Breast epithelium (tissue), 4 donors: ENCODE results near the gene PPP6R3. TPM values are rescaled to one million over a fixed set of nuclear protein-coding genes. Genes with fewer than 3 reads are reported as not detected.
"Not testable (repeated sequence)": the region's sequence is repeated elsewhere in the genome, so short reads cannot be mapped to it uniquely, and the experiment has no call there.

Experiments used
- DNase-seq, 2 donors: peaks; one replicate each; pipeline ENCODE4 v3.0.0-alpha.2; 2019; ENCODE audit warnings: low spot score in 2 of 2
- H3K27ac ChIP-seq, 2 donors: fragments of 200-600 bp; sonication (generic) in 1 of 2; one replicate each; pipeline ENCODE4 v1.5.1; 2016 to 2019; ENCODE audit warnings: mild to moderate bottlenecking in 1 of 2
- H3K27me3 ChIP-seq, 2 donors: fragments of 200-600 bp; sonication (generic) in 1 of 2; one replicate each; pipeline versions ENCODE4 v1.5.1 to v1.6.0; 2017 to 2019; ENCODE audit warnings: control low read depth in 1 of 2, mild to moderate bottlenecking in 1 of 2
- H3K36me3 ChIP-seq: fragments of 200-600 bp; one replicate; pipeline ENCODE4 v1.5.1; 2019
- H3K4me1 ChIP-seq, 2 donors: fragments of 200-600 bp; sonication (generic); one replicate each; pipeline ENCODE4 v1.5.1; 2016 to 2019; ENCODE audit warnings: control low read depth in 1 of 2
- H3K4me3 ChIP-seq, 3 donors: fragments of 200-600 bp; sonication (generic); 1 replicate in 2 of 3; 2 replicates in 1 of 3; pipeline ENCODE4 v1.5.1; 2016 to 2019; ENCODE audit warnings: mild to moderate bottlenecking in 3 of 3, moderate library complexity in 2 of 3
- H3K9me3 ChIP-seq, 2 donors: fragments of 200-600 bp; sonication (generic) in 1 of 2; one replicate each; pipeline ENCODE4 v1.5.1; 2016 to 2019; ENCODE audit warnings: control low read depth in 1 of 2
- POLR2A ChIP-seq: fragments of 450-650 bp; IDR thresholded peaks from one replicate; pipeline ENCODE4 v1.6.1; 2016; ENCODE audit warnings: antibody characterized with exemption, mild to moderate bottlenecking, moderate library complexity
- POLR2AphosphoS5 ChIP-seq, 3 donors: sonication (generic); formaldehyde crosslinking; IDR thresholded peaks; one replicate each; pipeline ENCODE4 v1.6.1; 2017; ENCODE audit warnings: antibody characterized with exemption in 3 of 3
- intact Hi-C: fragments of 100-400 bp; cut with DNase I; formaldehyde crosslinking; loops from one replicate; pipeline ENCODE4 v1.15.1; 2023; ENCODE audit warnings: low total_unique reads
- total RNA-seq, 3 donors: library from RNA; depleted of rRNA; stranded (reverse); fragments of >200 nt; gene quantifications; one replicate each; pipeline ENCODE4 v1.1.0, GENCODE V29; 2016
- TF ChIP-seq, protein P1 (sequence below), 3 donors: fragments of 450-650 bp; IDR thresholded peaks; one replicate each; pipeline ENCODE4 v1.5.1; 2016 to 2017; ENCODE audit warnings: antibody characterized with exemption in 3 of 3, mild to moderate bottlenecking in 3 of 3, moderate library complexity in 3 of 3

PPP6R3 gene
- total RNA-seq, 3 donors from 2014 or later = 113 to 227 (median 183) TPM

DNA sequence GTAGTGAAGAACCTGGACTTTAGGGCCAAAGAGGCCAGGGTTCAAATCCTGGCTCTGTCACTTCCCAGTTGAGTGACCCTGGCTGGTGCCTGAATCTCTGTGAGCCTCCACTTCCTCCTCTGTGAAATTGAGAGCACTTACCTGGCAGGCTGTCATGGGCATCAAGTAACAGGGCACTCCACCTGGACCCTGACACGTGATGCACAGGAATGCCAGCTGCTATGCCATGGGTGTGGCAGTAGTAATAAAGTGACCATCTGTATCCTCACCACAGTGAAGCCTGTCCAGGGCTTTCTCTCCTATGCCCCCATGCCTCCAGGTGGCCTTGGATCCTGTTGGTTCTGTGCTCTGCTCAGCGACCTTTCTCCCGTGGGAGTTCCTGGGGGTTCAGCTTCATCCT lies 29.8 kb upstream of the PPP6R3 start:
- no peak for DNase-seq
- Histone ChIP-seq H3K4me1 (no peaks in the 10 kb centered on the region), H3K27me3 (no peaks in the 10 kb centered on the region), H3K9me3 (peaks cover 12 to 14% of the 10 kb centered on the region in 2 donors), H3K27ac (no peak overlapping the region), H3K36me3 (peaks cover 7% of the 10 kb centered on the region), H3K4me3 (no peak overlapping the region)
- intact Hi-C loops = no loop called here
- TF ChIP-seq POLR2A (no peak), POLR2AphosphoS5 (IDR thresholded peaks at IDR 0.05) (no peak)
- TF ChIP-seq, protein P1, sequence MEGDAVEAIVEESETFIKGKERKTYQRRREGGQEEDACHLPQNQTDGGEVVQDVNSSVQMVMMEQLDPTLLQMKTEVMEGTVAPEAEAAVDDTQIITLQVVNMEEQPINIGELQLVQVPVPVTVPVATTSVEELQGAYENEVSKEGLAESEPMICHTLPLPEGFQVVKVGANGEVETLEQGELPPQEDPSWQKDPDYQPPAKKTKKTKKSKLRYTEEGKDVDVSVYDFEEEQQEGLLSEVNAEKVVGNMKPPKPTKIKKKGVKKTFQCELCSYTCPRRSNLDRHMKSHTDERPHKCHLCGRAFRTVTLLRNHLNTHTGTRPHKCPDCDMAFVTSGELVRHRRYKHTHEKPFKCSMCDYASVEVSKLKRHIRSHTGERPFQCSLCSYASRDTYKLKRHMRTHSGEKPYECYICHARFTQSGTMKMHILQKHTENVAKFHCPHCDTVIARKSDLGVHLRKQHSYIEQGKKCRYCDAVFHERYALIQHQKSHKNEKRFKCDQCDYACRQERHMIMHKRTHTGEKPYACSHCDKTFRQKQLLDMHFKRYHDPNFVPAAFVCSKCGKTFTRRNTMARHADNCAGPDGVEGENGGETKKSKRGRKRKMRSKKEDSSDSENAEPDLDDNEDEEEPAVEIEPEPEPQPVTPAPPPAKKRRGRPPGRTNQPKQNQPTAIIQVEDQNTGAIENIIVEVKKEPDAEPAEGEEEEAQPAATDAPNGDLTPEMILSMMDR (IDR thresholded peaks at IDR 0.05) = no peak

DNA sequence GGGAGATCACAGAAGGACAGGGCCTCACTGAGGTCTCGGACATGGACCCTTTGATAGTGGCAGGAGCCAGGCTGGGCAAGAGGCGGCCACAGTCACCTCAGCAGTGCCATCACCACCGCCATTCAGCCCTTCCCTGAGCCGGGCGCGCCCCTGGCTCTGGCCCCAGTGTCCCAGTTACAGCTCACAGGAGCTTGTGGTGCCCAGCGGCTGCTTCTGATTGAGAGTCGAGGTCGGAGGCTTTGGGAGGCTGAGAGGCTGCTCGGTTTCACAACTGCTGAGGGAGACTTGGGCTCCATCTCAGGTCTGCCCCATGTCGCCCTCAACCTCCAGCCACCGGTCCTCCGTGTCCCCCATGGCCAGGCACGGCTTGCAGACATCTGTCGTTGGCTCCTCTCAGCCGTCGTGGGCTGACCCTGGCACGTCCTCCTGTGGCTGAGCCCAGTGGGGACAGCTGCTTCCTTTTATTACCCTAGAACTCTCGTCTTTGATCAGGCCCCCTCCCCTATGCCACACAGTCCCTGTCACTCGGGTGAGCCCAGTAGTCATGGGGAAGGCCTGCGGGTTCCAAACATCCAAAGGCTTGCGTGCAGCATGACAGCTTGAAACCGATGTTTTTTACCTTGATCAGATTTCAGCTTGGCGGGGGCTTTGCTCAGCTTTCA lies 28.4 kb upstream of the PPP6R3 start:
- intact Hi-C loops = no loop called here
- TF ChIP-seq POLR2AphosphoS5 (IDR thresholded peaks at IDR 0.05) (no peak), POLR2A (no peak)
- TF ChIP-seq, protein P1 (IDR thresholded peaks at IDR 0.05) = no peak
- Histone ChIP-seq H3K4me1 (no peaks in the 10 kb centered on the region), H3K9me3 (peaks cover 12 to 14% of the 10 kb centered on the region in 2 donors), H3K27me3 (no peaks in the 10 kb centered on the region), H3K27ac (no peak overlapping the region), H3K36me3 (peaks cover 7% of the 10 kb centered on the region), H3K4me3 (no peak overlapping the region)
- DNase-seq = no peak

DNA sequence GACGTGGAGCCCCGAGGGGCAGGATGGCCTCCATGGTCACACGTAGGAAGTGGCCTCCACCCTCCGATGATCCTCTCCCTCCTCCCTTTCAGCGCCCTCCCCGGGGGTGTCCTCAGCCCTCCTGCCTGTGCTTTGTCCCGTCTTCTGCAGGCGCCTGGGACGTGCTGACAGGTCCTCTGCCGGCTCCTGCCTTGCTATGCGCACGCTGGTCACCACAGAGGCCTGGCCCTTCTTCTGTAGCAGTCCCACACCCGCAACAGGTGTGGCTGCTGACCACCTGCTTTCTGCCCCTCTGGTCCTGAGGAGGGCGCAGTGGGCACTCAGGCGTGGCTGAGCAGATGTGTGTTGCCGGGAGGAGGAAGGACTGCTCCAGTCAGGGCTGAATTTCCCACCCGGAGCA lies 27.7 kb upstream of the PPP6R3 start:
- intact Hi-C loops = no loop called here
- Histone ChIP-seq H3K4me3 (no peak overlapping the region), H3K36me3 (peaks cover 7% of the 10 kb centered on the region), H3K27me3 (no peaks in the 10 kb centered on the region), H3K4me1 (peaks cover 0 to 1% of the 10 kb centered on the region in 2 donors), H3K27ac (no peak overlapping the region), H3K9me3 (peaks cover 12 to 14% of the 10 kb centered on the region in 2 donors)
- DNase-seq = no peak
- TF ChIP-seq, protein P1 (IDR thresholded peaks at IDR 0.05) = no peak
- TF ChIP-seq POLR2A = no peak
- TF ChIP-seq POLR2AphosphoS5 (IDR thresholded peaks at IDR 0.05) = no peak

DNA sequence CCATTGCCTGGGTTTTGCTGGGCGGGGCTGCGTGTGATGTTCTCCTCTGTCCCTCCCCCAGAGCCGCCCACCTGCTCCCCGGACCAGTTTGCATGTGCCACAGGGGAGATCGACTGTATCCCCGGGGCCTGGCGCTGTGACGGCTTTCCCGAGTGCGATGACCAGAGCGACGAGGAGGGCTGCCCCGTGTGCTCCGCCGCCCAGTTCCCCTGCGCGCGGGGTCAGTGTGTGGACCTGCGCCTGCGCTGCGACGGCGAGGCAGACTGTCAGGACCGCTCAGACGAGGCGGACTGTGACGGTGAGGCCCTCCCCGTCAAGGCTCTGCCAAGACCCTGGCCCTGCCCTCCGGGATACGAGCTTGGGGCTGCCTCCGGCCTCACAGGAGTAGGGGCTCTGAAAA lies 27.0 kb upstream of the PPP6R3 start:
- H3K27me3 ChIP-seq = no peaks in the 10 kb centered on the region
- peaks cover 12 to 14% of the 10 kb centered on the region in 2 donors for H3K9me3 ChIP-seq
- H3K4me3 ChIP-seq = no peak overlapping the region
- peaks cover 0 to 2% of the 10 kb centered on the region in 2 donors for H3K4me1 ChIP-seq
- H3K27ac ChIP-seq = no peak overlapping the region
- TF ChIP-seq POLR2AphosphoS5 (IDR thresholded peaks at IDR 0.05) = no peak
- DNase-seq = no peak
- peaks cover 7% of the 10 kb centered on the region for H3K36me3 ChIP-seq
- intact Hi-C loops = no loop called here

DNA sequence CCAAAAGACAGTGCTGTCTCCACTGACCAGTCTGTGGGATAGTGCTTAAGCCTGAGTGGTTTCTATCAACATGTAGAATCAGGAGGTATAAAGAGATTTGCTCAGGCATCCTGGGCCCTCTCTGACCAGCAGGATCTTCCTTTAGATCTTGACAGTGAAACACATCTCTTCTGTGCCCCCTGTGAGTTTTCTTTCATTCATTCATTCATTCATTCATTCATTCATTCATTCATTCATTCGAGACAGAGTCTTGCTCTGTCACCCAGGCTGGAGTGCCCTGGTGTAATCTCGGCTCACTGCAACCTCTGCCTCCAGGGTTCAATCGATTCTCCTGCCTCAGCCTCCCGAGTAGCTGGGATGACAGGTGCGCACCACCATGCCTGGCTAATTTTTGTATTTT lies 26.4 kb upstream of the PPP6R3 start:
- H3K27me3 ChIP-seq, intact Hi-C loops, DNase-seq, H3K4me3 ChIP-seq, H3K27ac ChIP-seq, H3K4me1 ChIP-seq, H3K9me3 ChIP-seq, H3K36me3 ChIP-seq: not testable (repeated sequence)

DNA sequence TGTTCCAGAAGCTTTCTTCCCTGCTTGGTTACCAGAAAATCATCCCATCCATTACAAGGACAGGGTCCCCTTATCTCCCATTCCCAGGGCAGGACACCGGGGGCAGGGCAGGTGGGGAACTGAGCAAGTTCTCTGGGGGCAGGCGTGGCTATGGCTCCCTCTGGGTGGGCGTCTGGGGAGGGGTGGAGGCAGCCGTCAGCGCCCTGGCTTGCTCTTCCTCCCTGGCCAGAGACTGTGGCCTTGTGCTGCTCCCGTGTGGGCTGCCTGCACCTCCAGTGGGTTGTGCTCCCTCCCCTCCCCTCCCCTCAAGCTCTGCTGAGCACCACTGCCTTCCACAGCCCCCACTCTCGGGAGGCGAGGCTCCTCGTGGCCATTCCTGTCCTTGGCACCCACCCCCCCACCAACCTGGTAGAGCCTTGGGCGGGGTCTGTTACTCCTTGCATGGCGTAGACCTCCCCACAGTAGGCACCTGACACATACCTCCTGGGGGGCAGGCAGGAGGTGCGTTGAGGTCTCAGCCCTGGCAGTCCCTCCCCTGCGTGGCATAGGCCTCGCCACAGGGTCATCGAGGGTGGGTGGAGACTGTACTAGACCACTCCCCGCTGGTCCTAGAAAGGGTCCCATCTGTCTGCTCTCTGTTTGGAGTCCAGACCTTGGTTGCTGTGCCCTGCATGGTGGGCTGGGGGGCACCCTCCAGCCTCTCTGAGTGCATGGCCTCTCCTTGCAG lies 24.2 kb upstream of the PPP6R3 start:
- Histone ChIP-seq H3K9me3 (no peaks in the 10 kb centered on the region), H3K4me3 (no peak overlapping the region), H3K27ac (peak overlapping the region in 1 of 2 donors; percentile 85), H3K4me1 (peaks cover 0 to 2% of the 10 kb centered on the region in 2 donors), H3K27me3 (no peaks in the 10 kb centered on the region), H3K36me3 (no peaks in the 10 kb centered on the region)
- no peak for DNase-seq
- intact Hi-C loops = no loop called here
- TF ChIP-seq POLR2AphosphoS5 (IDR thresholded peaks at IDR 0.05) = no peak
- TF ChIP-seq, protein P1 (IDR thresholded peaks at IDR 0.05) = no peak
- no peak for TF ChIP-seq POLR2A
